Measurements from ENCODE around the gene MYL6.

Gene MYL6

DNA sequence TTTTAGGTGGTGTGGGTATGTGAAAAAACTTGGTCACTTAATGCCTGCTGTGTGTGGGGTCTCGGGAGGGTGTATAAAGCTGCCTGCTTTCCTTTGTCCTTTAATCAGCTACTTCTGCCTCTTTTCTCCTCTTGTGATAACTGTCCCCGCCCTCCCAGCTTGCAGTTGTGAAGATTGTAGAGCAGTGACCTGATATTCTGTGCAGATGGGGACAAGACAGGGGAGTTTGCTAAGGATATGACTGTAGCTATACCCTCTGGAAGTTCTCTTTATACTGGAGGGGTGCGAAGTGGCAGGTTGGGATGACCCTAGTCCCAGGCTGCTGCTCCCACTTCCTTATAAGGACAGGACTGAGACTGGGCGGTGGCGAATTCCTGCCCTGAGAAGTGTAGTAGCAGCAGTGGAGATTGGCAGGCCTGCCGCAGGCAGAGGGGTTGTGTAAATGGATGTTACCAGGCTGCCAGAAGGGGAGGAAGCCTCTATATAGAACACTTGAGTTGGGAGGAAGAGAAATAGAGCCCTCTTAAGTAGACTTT is 835 bp downstream of the MYL6 start:
- DNase-seq = peak; percentile 59

DNA sequence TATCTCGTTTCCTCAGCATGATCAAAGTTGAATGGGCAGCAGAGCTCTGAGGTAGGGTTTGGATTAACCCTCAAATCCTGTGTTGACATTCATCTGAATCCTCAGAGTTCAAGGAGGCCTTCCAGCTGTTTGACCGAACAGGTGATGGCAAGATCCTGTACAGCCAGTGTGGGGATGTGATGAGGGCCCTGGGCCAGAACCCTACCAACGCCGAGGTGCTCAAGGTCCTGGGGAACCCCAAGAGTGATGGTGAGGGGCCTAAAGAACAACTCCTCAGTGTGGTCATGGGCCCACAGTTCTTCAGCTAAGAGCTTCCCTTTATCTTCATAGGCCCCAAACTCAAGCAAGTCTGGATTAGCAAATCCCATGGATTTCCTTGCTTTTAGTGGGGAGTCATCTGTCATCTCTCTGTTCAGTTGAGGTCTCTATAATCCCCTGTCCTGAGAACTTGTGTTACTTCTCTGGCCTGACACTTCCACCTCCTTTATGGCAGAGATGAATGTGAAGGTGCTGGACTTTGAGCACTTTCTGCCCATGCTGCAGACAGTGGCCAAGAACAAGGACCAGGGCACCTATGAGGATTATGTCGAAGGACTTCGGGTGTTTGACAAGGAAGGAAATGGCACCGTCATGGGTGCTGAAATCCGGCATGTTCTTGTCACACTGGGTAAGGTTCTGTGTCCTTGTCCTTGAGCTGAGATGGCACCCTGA is 1.5 kb downstream of the MYL6 start:
- DNase-seq = no peak

DNA sequence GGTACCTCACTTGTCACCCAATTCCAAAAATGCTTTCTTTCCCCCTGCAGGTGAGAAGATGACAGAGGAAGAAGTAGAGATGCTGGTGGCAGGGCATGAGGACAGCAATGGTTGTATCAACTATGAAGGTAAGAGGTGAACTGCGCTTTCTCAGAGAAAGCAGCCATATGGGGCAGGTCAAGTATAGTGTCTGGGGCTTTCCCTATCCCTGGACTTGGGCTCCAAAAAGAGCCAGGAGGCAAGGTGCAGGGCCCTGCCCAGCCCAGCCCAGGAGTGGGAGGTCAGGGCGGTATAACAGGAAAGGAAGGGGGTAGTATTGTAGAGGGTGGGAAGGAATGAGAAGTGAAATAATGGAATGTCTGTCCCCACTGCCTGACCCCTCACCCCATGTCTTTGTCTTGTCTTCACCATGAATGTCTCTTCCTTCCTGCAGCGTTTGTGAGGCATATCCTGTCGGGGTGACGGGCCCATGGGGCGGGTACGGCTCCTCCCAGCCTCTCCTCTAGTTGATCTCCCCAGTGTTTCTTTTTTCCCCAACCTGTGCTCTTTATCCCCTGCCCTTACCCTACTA is 2.1 kb downstream of the MYL6 start:
- DNase-seq = no peak

DNA sequence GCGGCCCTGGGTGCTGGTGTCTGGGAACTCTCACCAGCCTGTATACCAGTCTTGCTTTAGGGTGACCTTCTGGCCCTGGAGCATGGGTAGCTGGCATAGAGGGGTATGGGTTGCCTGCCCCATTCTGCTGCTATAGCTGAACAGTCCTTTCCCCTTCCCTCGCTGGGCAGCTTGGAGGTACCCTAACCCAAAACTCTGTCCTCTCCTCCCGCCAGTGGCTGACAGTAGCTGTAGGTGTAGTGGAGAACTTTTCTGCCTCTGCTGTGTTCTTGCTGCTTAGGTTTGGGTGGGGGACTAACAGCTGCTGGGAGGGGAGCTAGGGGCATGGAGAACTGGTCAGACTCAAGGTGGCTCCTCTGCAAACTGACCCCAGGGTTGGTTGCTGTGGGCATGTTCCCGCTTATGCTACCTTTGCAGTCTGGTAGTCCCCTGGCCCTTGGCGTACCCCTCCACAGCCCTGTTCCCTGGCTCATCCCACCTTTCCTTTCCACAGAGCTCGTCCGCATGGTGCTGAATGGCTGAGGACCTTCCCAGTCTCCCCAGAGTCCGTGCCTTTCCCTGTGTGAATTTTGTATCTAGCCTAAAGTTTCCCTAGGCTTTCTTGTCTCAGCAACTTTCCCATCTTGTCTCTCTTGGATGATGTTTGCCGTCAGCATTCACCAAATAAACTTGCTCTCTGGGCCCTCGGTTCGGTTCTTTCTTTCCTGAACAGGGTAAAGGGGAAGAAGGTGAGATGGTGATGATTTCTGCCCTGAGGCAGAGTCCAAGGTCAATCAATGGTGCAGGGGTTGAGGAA is 2.9 kb downstream of the MYL6 start:
- DNase-seq = no peak

DNA sequence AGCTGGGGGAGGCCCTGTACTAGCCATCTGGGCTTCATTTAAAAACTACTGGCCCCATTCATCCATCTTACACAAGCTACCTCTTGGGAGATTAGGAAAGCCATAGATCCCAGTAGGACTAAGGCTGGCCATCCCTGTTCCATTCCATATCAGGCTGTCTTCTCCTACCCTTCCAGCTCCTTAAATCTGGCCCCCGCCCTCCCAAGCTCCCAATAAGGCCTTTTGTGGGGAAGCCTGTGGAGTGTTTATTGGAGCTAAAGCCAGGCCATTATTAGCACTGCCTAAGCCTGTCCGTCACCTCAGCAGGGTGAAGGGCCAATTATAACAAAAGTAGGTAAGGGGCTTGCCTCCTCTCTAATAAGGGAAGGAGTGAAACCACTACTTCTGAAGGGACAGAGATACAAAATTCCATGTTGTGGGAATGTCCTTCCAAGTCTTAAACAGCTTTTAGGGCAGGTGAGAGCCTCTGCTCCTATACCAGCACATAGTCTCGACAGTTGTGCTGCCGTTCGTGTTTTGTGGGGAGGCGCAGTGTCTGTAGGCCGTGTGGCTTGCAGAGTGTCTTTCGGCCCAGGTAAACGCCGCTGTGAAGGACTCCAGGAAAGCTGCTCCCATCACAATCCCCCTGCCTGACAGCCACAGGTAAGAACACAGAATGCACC is 3.7 kb downstream of the MYL6 start:
- DNase-seq = no peak

DNA sequence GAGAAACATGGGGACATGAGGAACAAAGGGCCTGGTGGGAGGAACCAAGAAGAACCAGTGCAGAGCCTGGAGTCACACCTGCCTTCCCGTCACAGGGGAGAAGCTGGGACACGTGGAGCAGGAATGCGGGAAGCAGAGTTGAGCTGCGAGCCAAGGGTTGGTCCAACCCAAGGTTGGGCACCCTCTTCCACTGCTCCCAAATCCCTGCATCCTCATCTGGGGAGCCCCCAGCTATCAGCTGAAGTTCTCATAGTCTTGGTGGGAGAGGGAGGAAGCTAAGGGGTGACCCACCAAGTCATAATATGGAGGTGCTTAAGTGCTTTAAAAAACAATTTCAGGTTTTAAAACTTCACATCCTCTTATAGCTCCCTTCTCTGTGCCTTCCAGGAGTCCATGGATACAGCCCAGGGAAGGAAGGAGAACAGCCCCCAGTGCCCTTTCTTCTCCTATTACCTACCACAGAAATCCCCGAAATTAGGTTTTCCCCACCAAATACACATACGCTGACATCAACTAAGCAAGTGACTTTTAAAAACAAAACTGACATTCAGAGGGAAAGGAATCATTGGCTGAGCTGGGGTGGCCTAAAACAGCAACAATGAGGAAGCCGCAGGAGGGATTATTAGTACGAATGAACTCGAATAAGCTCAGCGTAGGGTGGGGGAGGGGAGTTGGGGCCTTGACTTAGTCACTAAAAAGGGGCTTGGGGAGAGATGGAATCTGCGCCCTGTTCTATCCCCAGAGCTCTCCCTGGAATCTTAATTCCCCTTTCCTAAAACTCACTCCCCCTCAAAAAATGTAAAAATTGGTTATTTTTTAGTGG is 4.5 kb downstream of the MYL6 start:
- DNase-seq = no peak

DNA sequence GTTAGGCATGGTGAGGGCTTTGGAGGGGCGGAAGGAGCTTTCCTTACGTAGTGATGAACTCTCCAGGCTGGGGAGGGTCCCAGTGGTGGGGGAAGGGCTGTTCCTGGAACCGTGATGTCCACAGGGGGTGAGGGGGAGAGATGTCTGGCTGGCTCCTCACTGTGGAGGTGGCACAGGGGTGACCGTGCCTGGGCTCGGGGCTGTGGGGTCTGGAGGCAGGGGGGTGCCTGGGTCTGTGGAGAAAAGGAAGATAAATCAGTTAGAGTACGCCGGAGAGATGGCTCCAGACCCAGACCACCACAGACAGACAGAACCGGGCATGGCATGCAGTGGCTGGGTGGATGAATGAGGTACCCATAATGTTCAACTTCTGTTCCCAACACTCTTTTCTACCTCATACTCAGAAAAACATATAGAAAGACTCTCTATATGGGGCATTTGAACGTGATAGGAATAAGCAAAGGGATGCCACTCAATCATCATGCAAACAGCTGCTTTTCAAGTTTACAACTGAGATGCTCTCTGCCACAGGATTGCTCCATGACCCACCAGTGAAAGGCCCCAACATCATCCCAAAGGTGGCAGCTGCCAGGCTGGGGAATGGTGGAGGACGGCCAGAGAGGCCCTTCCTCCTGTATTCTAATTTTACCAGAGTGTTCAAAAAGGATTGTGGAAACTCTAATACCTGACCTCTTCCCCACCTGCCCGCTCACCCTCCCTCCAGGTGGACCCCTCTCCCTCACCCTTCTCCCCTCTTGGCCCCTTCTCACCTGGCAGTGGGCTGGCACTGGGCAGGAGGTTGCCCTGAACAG is 5.6 kb downstream of the MYL6 start:
- DNase-seq = no peak

DNA sequence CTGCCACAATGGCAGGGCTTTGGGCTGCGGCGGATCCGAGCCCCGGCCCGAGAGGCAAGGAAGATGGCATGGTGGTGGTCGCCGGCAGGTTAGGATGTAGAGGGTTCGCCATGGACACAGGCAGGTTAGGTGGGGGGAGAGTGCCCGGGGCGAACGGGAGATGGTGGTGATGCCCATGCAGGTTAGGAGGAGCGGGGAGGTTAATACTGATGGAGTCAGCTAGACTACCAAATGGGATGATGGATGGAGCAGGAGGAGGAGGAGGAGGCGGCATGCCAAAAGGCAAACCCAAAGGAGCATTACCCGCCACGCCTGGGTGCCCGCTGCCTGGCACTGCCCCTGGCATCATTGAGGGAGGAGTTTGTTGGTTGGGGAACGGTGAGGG is 6.2 kb downstream of the MYL6 start:
- DNase-seq = no peak

DNA sequence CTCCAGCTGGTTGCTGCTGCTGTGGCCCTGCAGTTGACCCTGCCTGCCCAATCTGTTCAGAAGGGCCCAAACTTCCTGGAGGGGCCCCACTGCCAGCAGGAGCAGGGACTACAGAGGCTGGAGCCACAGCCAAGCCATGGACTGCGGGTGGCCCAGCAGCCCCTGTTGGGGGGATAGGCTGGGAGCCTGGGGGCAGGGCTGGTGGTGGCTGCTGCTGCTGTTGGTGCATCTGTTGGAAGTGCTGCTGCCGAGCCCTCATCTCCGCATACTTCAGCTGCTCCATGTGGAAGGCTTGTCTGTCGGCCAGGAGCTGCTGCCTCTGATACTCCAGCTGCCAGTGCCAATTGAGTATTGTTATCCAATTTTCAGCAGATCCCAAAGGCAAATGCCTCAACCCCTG is 7.2 kb downstream of the MYL6 start:
- no peak for DNase-seq

DNA sequence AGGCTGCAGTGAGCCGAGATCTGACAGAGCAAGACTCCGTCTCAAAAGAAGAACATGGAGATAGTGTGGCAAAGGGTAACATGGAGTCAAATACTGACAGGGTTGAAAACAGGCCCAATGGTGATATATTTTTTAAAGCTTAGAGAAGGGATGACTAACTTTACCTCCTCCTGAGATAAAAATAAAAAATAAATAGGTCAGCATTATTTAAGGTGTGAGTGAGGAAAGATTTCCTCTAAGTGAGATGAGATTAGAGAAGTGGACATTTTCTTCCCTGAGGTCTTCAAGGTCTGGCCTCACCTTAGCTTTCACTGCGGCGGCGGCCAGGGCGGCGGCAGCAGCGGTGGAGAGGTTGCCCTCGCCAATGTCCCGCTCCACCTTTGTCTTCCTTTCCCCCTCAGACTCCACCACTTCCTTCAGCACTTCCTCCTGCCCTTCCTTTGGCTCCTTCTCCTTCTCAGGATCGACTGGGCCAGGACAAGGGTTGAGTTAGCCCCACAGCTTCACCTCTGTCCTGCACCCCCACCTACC is 11.1 kb downstream of the MYL6 start:
- DNase-seq = no peak

DNA sequence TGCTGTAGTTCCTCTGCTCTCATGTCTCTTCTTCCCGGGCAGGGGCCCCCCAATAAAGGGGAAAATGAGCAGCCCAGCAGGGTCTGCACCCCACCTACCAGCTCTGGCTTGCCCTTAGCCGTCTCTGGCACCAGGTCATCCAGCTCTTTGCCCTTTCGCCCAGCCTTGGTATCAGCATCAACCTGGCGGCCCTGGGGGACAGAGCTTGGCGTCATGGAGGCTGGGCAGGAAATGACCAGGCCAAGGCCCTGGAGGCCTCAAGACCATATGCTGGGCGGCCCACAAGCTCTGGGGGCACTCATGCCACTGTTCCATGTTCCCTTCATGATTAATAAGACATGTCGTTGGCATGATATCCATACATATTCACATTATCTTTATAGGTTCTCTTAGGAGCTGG is 14.7 kb downstream of the MYL6 start:
- DNase-seq = no peak

DNA sequence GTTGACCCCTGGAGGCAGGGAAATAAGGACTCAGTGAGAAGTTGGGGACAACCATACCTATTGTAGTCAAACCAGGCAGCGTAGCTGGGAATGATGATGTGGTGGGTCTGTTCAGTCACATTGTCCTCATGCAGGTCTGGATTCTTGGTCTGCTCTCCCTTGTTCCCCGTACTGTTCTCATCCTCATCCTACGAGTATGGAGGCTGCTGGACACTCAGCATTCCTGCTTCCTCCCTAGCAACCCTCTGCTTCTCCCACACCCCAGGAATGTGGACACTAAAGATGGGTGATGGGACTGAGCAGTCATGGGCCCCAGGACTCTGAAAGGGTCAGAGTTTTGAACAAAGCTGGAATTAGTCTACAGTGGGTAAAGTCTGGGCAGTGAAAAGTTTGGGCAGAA is 20.2 kb downstream of the MYL6 start:
- no peak for DNase-seq

DNA sequence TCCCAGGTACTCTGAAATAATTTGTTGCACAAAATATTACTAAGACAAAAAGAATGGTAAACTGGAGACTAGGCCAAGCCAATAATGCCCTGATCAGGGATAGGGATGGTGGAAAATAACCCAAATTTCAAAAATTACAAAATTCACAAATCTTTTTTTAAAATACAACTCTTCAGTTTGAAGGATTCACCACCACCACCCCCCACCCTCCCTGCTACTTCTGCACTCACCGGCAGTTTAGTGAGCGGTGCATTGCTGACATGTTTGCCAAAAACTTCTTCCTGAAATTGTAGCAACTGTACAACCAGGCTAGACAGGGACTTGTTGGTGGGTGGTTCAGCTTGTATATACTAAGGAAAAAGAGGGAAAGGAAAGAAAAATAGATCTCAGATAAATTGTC is 28.8 kb downstream of the MYL6 start:
- no peak for DNase-seq

DNA sequence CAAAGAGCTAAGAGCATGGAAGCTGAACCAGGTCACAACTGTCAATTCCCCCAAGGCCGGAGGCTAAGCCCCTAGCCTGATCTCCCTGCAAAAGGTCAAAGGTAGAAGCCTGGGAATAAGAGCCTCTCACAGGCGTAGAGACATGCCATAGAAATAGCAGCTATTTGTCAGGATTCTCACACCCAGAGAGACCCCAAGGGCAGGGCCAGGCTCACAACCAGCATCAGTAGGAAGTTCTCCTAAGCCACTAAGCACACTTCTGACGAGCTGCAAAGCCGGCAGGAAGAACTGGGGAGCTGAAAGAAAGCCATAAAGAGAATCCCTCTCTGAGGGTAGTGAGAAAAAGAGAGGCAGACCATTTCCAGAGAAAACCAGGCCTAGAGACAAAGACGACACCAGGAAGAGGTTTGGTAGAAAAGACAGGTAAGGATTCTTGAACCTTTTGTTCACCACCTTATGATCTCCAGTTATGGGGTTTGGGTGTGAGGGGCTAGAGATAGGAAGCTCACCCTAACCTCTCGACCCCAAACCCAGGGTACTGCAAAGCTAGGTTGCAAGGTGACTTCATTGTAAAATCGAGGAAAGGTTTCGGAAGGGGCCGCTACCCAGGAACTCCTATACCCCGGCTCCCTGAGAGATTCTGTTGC is 30.1 kb downstream of the MYL6 start:
- no peak for DNase-seq

DNA sequence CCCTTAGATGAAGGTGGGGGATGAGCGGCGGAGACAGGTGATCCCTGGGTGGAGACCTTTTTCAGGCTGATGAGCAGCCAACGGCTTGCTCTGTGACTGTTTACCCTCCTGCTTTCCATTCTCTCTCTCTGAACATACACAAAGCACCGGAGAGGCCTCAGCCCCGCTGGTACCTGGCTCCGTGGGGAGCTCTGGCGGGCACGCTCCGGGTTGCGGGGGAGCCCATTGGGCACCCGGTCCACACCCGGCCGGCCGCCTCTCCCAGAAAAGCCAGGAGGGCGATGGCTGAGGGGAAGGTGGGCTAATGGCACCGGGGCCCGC is 30.6 kb downstream of the MYL6 start:
- DNase-seq = peak; percentile 70

DNA sequence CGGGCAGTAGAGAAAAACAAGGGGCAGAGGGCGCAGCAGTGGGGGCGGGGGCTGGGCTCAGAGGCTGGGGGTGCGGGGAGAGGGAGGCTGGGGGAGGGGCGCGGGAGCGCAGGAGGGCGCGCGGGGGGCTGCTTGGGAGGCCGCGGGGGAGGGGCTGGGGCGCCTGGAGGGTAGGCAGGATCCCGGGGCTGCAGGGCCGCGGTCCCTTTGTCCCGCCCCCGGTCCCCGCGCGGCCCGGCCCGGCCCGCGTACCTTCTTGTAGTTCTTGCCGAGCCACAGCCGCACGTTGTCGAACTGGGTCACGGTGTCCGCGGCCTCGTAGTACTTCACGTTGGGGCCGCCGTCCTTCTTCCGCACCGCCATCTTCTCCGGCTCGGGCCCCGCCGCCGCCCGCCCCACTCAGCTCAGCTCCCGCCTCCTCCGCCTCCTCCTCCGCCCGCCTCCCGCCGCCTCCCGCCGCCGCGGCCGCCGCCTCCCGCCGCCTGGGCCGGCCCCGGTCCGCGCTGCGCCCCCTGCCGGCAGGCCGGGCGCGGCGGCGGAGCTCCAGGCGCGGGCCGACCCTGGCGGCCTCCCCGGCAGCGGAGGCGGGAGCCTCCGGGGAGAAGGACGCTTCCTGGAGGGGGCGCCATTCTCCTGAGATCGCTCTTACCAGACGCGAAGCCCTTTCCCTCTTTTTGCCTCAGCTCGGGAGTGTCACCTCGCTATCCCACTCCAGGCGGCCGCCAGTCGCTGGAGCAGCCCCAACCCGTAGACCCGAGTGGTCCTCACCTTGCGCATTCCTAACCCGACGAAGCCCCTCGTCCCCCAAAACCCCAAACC is 31.1 kb downstream of the MYL6 start, which contains the start of gene SMARCC2:
Gene SMARCC2 (minus strand): TSS at position 385 of the 819 bp plus-strand sequence. CDS start 22 bp downstream, at position 363.
- DNase-seq = peak; percentile 90

DNA sequence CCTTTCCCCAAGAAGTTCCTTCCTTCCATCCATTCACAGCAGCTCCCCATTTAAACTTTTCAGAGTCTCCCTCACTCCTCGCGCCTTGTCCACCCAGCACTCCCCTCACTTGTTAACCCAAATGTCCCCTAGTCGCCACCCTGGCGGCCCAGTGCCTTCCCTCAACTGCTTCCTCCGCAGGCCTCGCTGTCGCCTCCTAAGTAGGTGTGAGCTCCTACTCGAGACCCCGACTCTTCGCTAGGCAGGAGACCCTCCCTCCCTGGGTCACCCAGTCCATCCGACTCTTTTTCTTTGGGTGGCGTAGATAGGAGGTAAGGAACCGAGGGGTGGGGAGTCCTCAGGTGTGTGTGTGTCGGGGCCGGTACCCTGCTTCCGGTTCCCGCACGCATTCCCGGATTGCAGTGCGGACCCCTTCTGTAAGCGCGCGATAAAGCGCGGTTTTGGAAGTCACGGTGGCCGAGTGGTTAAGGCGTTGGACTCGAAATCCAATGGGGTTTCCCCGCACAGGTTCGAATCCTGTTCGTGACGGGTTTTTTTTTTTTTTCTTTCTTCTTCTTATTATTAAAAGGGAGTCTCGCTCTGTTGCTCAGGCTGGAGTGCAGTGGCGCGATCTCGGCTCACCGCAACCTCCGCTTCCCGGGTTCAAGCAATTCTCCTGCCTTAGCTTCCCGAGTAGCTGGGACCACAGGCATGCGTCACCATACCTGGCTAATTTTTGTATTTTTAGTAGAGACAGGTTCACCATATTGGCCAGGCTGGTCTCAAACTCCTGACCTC is 31.9 kb downstream of the MYL6 start:
- peak; percentile 93 for DNase-seq

DNA sequence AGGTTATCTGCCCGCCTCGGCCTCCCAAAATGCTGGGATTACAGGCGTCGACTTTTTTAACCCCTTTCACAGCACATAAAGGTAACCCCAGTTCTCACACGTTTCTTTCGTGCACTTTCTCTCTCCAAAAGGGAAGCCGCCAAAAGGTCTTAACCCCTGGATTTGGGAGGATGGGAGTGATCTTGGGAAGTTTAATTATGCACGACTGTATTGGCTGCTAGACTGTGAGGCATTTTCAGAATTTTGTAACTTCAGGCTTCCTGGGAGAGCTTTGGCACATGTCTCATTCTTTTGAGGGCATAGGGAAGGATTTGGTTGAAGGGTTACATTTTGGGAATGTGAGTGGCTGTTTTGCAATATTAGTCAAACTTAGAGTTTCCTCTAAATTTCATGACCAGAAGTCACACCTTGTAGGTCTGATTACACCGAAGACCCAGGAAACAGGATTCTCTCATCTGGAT is 32.6 kb downstream of the MYL6 start:
- DNase-seq = peak; percentile 35

DNA sequence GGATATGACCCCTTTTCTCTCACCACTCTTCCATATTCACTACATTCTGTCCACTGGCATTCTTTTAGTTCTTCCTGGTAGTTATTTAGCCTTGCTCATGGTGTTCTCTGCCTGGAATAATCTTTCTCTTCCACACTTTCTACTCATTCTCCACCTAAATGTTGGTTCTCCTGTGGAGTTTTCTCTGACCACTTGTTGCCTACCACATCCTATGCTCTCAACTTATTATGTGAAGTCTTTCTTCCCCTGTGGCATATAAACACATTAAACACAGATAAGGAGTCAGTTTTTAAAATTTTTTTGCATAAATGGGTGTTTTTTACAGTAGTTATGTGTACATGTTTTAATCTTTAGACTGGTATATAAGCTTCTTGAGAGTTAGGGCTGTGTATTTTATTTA is 34.4 kb downstream of the MYL6 start:
- no peak for DNase-seq

Measured in NCI-H146 (cell line).